IMR-90 (cell line): ENCODE results near the gene ZNF514. TPM values are rescaled to one million over a fixed set of nuclear protein-coding genes. Genes with fewer than 3 reads are reported as not detected.
A peak's percentile ranks its signal among the peaks of the same experiment; 100 is the strongest.

Experiments
- ATAC-seq: fragments of 200-7000 bp; cut with Tn5 transposase; 2 replicates; pipeline ENCODE4 v1.9.1; 2020; ENCODE audit warnings: low read depth, mild to moderate bottlenecking, moderate library complexity
- Bru-seq: library from RNA; stranded (reverse); fragments of 400-500 nt; gene quantifications from one replicate; lab custom pipeline; 2021; lab: Mats Ljungman, UMichigan
- BruChase-seq, 2 experiments: library from RNA; stranded (reverse); fragments of 400-500 nt; gene quantifications; one replicate each; lab custom pipeline; 2021; lab: Mats Ljungman, UMichigan
- BruUV-seq: library from RNA; stranded (reverse); fragments of 400-500 nt; replicated peaks from 2 replicates; lab custom pipeline; 2021; lab: Mats Ljungman, UMichigan
- CTCF ChIA-PET: fragments of 300-600 bp; formaldehyde crosslinking; extraction: SDS; loops from one replicate; lab custom pipeline; 2021; ENCODE audit warnings: antibody characterized with exemption; lab: Yijun Ruan, JAX
- POLR2A ChIA-PET: fragments of 300-600 bp; sonication (Branson Sonifier 250); formaldehyde crosslinking; loops from one replicate; lab custom pipeline; 2022; ENCODE audit warnings: antibody characterized with exemption; ENCODE audit not compliant: unreplicated experiment; lab: Charles Lee
- DNase-seq: peaks from one replicate; pipeline ENCODE4 v3.0.0; 2013
- H2AFZ ChIP-seq: replicated peaks from 2 replicates; pipeline ENCODE3; 2013; ENCODE audit warnings: low read length, mild to moderate bottlenecking; ENCODE audit not compliant: poor library complexity
- H2AK5ac ChIP-seq: 2 replicates; pipeline ENCODE4 v1.6.1; 2013; ENCODE audit warnings: low read depth, low read length, inconsistent platforms
- H2AK9ac ChIP-seq: replicated peaks from 2 replicates; pipeline ENCODE3; 2013; ENCODE audit warnings: mild to moderate bottlenecking, low read depth, low read length, moderate library complexity; ENCODE audit not compliant: poor library complexity
- H2BK120ac ChIP-seq: 2 replicates; pipeline ENCODE4 v1.6.1; 2013; ENCODE audit warnings: low read depth, low read length, inconsistent platforms
- H2BK15ac ChIP-seq: 3 replicates; pipeline ENCODE4 v1.6.1; 2013; ENCODE audit warnings: low read depth, low read length, inconsistent platforms
- H2BK20ac ChIP-seq: 2 replicates; pipeline ENCODE4 v1.6.1; 2013; ENCODE audit warnings: low read depth, mild to moderate bottlenecking, inconsistent platforms, low read length, moderate library complexity
- H2BK5ac ChIP-seq: 2 replicates; pipeline ENCODE4 v1.6.1; 2013; ENCODE audit warnings: mild to moderate bottlenecking, low read depth, low read length, inconsistent platforms; ENCODE audit not compliant: poor library complexity, severe bottlenecking
- H3K14ac ChIP-seq: replicated peaks from 2 replicates; pipeline ENCODE4 v1.6.1; 2013; ENCODE audit warnings: low read depth, low read length, inconsistent platforms
- H3K18ac ChIP-seq: 2 replicates; pipeline ENCODE4 v1.6.1; 2013; ENCODE audit warnings: low read depth, low read length, control low read depth
- H3K23ac ChIP-seq: 2 replicates; pipeline ENCODE4 v1.6.1; 2013; ENCODE audit warnings: low read depth, low read length, inconsistent platforms
- H3K27ac ChIP-seq: 2 replicates; pipeline ENCODE4 v1.5.1; 2013; ENCODE audit warnings: mild to moderate bottlenecking, control low read depth, low read length; ENCODE audit not compliant: insufficient read depth
- H3K27me3 ChIP-seq: 2 replicates; pipeline ENCODE4 v1.6.1; 2013; ENCODE audit warnings: low read length; ENCODE audit not compliant: control insufficient read depth, insufficient read depth
- H3K36me3 ChIP-seq: 2 replicates; pipeline ENCODE4 v1.6.1; 2013; ENCODE audit warnings: low read length, mixed read lengths; ENCODE audit not compliant: control insufficient read depth, insufficient read depth
- H3K4ac ChIP-seq: 2 replicates; pipeline ENCODE4 v1.6.1; 2013; ENCODE audit warnings: low read depth, low read length, inconsistent platforms
- H3K4me1 ChIP-seq: 2 replicates; pipeline ENCODE4 v1.6.1; 2013; ENCODE audit warnings: low read length, mixed read lengths; ENCODE audit not compliant: control insufficient read depth, insufficient read depth
- H3K4me2 ChIP-seq: 2 replicates; pipeline ENCODE4 v1.6.1; 2013; ENCODE audit warnings: low read depth, mild to moderate bottlenecking, control low read depth, low read length, moderate library complexity
- H3K4me3 ChIP-seq: 2 replicates; pipeline ENCODE4 v1.5.1; 2013; ENCODE audit warnings: low read depth, mild to moderate bottlenecking, control low read depth, low read length, moderate library complexity; ENCODE audit not compliant: insufficient read depth
- H3K56ac ChIP-seq: 2 replicates; pipeline ENCODE4 v1.6.1; 2013; ENCODE audit warnings: low read length, inconsistent platforms; ENCODE audit not compliant: insufficient read depth; ENCODE audit errors: extremely low read depth
- H3K79me1 ChIP-seq, 2 experiments: 2 replicates each; pipeline ENCODE4 v1.6.1; 2013; ENCODE audit warnings: low read length in 2 of 2, inconsistent platforms in 1 of 2, low read depth in 1 of 2
- H3K9ac ChIP-seq: 2 replicates; pipeline ENCODE4 v1.6.1; 2013; ENCODE audit warnings: low read depth, low read length, control low read depth
- H3K9me1 ChIP-seq: 2 replicates; pipeline ENCODE4 v1.6.1; 2013; ENCODE audit warnings: low read length, inconsistent platforms; ENCODE audit not compliant: insufficient read depth
- H3K9me3 ChIP-seq: 2 replicates; pipeline ENCODE4 v1.6.1; 2013; ENCODE audit warnings: low read length; ENCODE audit not compliant: control insufficient read depth, insufficient read depth
- H4K20me1 ChIP-seq: 2 replicates; pipeline ENCODE4 v1.6.1; 2013; ENCODE audit warnings: low read length, inconsistent platforms; ENCODE audit not compliant: insufficient read depth
- H4K5ac ChIP-seq: 2 replicates; pipeline ENCODE4 v1.6.1; 2013; ENCODE audit warnings: mild to moderate bottlenecking, low read depth, low read length, control low read depth
- H4K8ac ChIP-seq, 2 experiments: 2 replicates each; pipeline ENCODE4 v1.6.1; 2013; ENCODE audit warnings: low read depth in 2 of 2, low read length in 2 of 2, control low read depth in 1 of 2, inconsistent platforms in 1 of 2
- H4K91ac ChIP-seq: 2 replicates; pipeline ENCODE4 v1.6.1; 2013; ENCODE audit warnings: low read depth, low read length, inconsistent platforms; ENCODE audit not compliant: insufficient read depth
- CEBPB ChIP-seq: IDR thresholded peaks from 2 replicates; pipeline ENCODE4 v1.6.1; 2012; ENCODE audit warnings: low read depth, low read length, improper control_type of control experiment
- MAFK ChIP-seq: IDR thresholded peaks from 2 replicates; pipeline ENCODE4 v1.6.1; 2012; ENCODE audit warnings: low read depth, low read length, improper control_type of control experiment
- MAZ ChIP-seq: IDR thresholded peaks from 2 replicates; pipeline ENCODE4 v1.6.1; 2012; ENCODE audit warnings: low read depth, mild to moderate bottlenecking, low read length, improper control_type of control experiment, moderate library complexity, borderline replicate concordance
- MXI1 ChIP-seq: IDR thresholded peaks from 2 replicates; pipeline ENCODE4 v1.6.1; 2012; ENCODE audit warnings: low read depth, mild to moderate bottlenecking, low read length, moderate library complexity, borderline replicate concordance
- RCOR1 ChIP-seq: IDR thresholded peaks from 2 replicates; pipeline ENCODE4 v1.6.1; 2012; ENCODE audit warnings: mild to moderate bottlenecking, low read length, improper control_type of control experiment; ENCODE audit not compliant: insufficient replicate concordance
- WGBS, 2 experiments: methylation state at CpG; one replicate each; pipeline versions ENCODE4 v1.1.5 to v1.1.7; 2013; ENCODE audit warnings: missing lambda C conversion rate in 2 of 2; ENCODE audit not compliant: insufficient read length in 1 of 2; ENCODE audit errors: extremely low coverage in 2 of 2; 5-methylcytosine and 5-hydroxymethylcytosine counted together
- dilution Hi-C: fragments of 300-500 bp; cut with HindIII; formaldehyde crosslinking; loops from one replicate; pipeline ENCODE4 v1.14.3; 2018; ENCODE audit warnings: low sequenced_read_pairs; ENCODE audit not compliant: unreplicated experiment
- in situ Hi-C: fragments of 300-500 bp; cut with MboI; formaldehyde crosslinking; loops from 3 replicates; pipeline ENCODE4 v1.14.3; 2019; ENCODE audit warnings: low sequenced_read_pairs, inconsistent platforms, mixed read lengths
- intact Hi-C: fragments of 100-400 bp; cut with micrococcal nuclease; formaldehyde crosslinking; loops from 2 replicates; pipeline ENCODE4 v1.10.0; 2022
- long read RNA-seq: library from polyadenylated mRNA; unstranded; transcript quantifications from one replicate; pipeline ENCODE4 v2.0.0, GENCODE V29; 2021; ENCODE audit not compliant: unreplicated experiment
- polyA plus RNA-seq, 3 experiments: library from polyadenylated mRNA; depleted of rRNA; stranded (reverse); fragments of >200 nt; gene quantifications; 2 replicates each; pipeline ENCODE4 v1.2.3, GENCODE V29; 2012; ENCODE audit warnings: low replicate concordance in 1 of 3
- total RNA-seq: library from RNA; depleted of rRNA; stranded (reverse); fragments of >200 nt; gene quantifications from 2 replicates; pipeline ENCODE4 v1.2.3, GENCODE V29; 2012; rRNA removed

ZNF514 gene
- 6.5 and 7.2 TPM in 2 replicates for total RNA-seq
- 4.4 and 5.3 TPM in 2 replicates for polyA plus RNA-seq (2012; rRNA removed)
- polyA plus RNA-seq (2012; cell fraction: cytosol; rRNA removed), result 0.96 and 1.4 TPM in 2 replicates
- polyA plus RNA-seq (2012; cell fraction: nucleus; rRNA removed; ENCODE audit: low replicate concordance), result 6.5 and 29.3 TPM in 2 replicates
- percentile 64 among the genes with signal in this experiment for Bru-seq, nascent RNA
- BruChase-seq, experiment 1, labeled RNA remaining after a 6-hour chase, result percentile 65 among the genes with signal in this experiment
- percentile 77 among the genes with signal in this experiment for BruChase-seq, experiment 2, labeled RNA remaining after a 2-hour chase
- long read RNA-seq, partial matches to known transcripts, result 2 of 8 reads
- long read RNA-seq, other reads (novel, unspliced or antisense), result 4 of 8 reads

- BruUV-seq, result no TSS peak
- intact Hi-C loops, result no loop called here
- in situ Hi-C loops, result no loop called here
- Histone ChIP-seq H3K23ac (peak within 1 kb of the TSS; percentile 100), H3K4ac (peak within 1 kb of the TSS; percentile 88), H3K27me3 (no peaks in the 10 kb centered on the region), H3K9me1 (0 out of 2 replicates have a peak, but pooled peaks cover 2% of the 10 kb centered on the region), H3K9me3 (peaks cover 20% of the 10 kb centered on the region), H2AK9ac (peak within 1 kb of the TSS; percentile 90), H3K79me1 (peaks cover 20 to 21% of the 10 kb centered on the region in 2 experiments), H3K56ac (peak within 1 kb of the TSS; percentile 61), H3K27ac (peak within 1 kb of the TSS; percentile 64), H4K20me1 (no peaks in the 10 kb centered on the region), H2AFZ (peak within 1 kb of the TSS; percentile 97), H2BK5ac (peak within 1 kb of the TSS; percentile 25), H3K4me2 (peak within 1 kb of the TSS; percentile 94), H4K91ac (peak within 1 kb of the TSS; percentile 89), H3K9ac (peak within 1 kb of the TSS; percentile 79), H2BK20ac (peak within 1 kb of the TSS; percentile 73), H2BK15ac (no peak within 1 kb of the TSS; the same call in 2 of the 3 replicates), H3K4me3 (peak within 1 kb of the TSS; percentile 75), H3K36me3 (peaks cover 22% of the 10 kb centered on the region), H2AK5ac (peak within 1 kb of the TSS; percentile 70), H2BK120ac (peak within 1 kb of the TSS; percentile 22), H4K8ac (peak within 1 kb of the TSS; percentile 97 to 98), H3K14ac (peak within 1 kb of the TSS; percentile 97), H3K4me1 (peaks cover 4% of the 10 kb centered on the region; the same call in 1 of the 2 replicates), H3K18ac (peak within 1 kb of the TSS; percentile 44; the same call in 1 of the 2 replicates), H4K5ac (peak within 1 kb of the TSS; percentile 92)
- 63% methylated on average over 7 of the region's 64 CpGs; no CpG with 5 or more reads in 1 of the 2 experiments for WGBS, 2 experiments
- ATAC-seq, result peak; percentile 94
- peak; percentile 64 for DNase-seq
- ChIA-PET CTCF (no interaction called here), POLR2A (interaction anchor here (0.5 kb wide), 1 partner anchor 653 kb away, joined by 3 read pairs; no protein-coding TSS in a partner anchor)
- dilution Hi-C loops, result no loop called here
- TF ChIP-seq MAFK (no peak), MXI1 (peak; percentile 38; the same call in 1 of the 2 replicates), MAZ (peak; percentile 58), CEBPB (no peak), RCOR1 (no peak)
Measured at GRCh38 chr2:95159690-95160449, at the start of gene ZNF514. Gene ZNF514 (minus strand): TSS chr2:95159848. CDS start chr2:95153253, 6,595 bp downstream.
